Common myeloid progenitor, CD34-positive (primary cell): ENCODE results near the gene USH1C.

ENCODE experiments used
- CTCF ChIA-PET: fragments of 350-600 bp; sonication (Branson Sonifier 250); formaldehyde crosslinking; loops from one replicate; lab custom pipeline; 2021; ENCODE audit warnings: antibody characterized with exemption; lab: Charles Lee
- POLR2A ChIA-PET: fragments of 350-600 bp; sonication (Branson Sonifier 250); formaldehyde crosslinking; loops from one replicate; lab custom pipeline; 2021; ENCODE audit warnings: antibody characterized with exemption; lab: Charles Lee
- DNase-seq, 3 donors: peaks; one replicate each; pipeline versions ENCODE4 v3.0.0 to v3.0.0-alpha.2; 2013
- H3K27ac ChIP-seq, 2 experiments: 1 replicate in 1 of 2; 2 replicates in 1 of 2; pipeline ENCODE4 v1.7.0; 2013; ENCODE audit warnings: inconsistent platforms in 2 of 2, low read length in 2 of 2, mild to moderate bottlenecking in 2 of 2, low read depth in 1 of 2, moderate library complexity in 1 of 2; ENCODE audit not compliant: severe bottlenecking in 2 of 2, insufficient read depth in 1 of 2, poor library complexity in 1 of 2
- H3K27me3 ChIP-seq, 5 experiments: replicated peaks in 2 of 5; 1 replicate in 3 of 5; 2 replicates in 2 of 5; pipeline versions ENCODE4 v1.6.1 to v1.7.0; 2013; ENCODE audit warnings: low read length in 4 of 5, mild to moderate bottlenecking in 2 of 5, moderate library complexity in 2 of 5, inconsistent platforms in 1 of 5; ENCODE audit not compliant: insufficient read depth in 5 of 5, control insufficient read depth in 4 of 5
- H3K36me3 ChIP-seq, 4 experiments: 1 replicate in 2 of 4; 2 replicates in 2 of 4; pipeline versions ENCODE4 v1.6.1 to v1.7.0; 2013; ENCODE audit warnings: low read length in 3 of 4, control low read depth in 1 of 4, mild to moderate bottlenecking in 1 of 4; ENCODE audit not compliant: control insufficient read depth in 4 of 4, insufficient read depth in 4 of 4
- H3K4me1 ChIP-seq, 4 experiments: 1 replicate in 3 of 4; 2 replicates in 1 of 4; pipeline versions ENCODE4 v1.6.1 to v1.7.1; 2013; ENCODE audit warnings: low read length in 3 of 4, mild to moderate bottlenecking in 3 of 4, control low read depth in 1 of 4, inconsistent platforms in 1 of 4, moderate library complexity in 1 of 4; ENCODE audit not compliant: control insufficient read depth in 4 of 4, insufficient read depth in 4 of 4; ENCODE audit errors: control extremely low read depth in 1 of 4
- H3K4me3 ChIP-seq, 7 experiments: 1 replicate in 4 of 7; 2 replicates in 3 of 7; pipeline versions ENCODE4 v1.5.1 to v1.7.0; 2013; ENCODE audit warnings: mild to moderate bottlenecking in 7 of 7, low read length in 6 of 7, moderate library complexity in 6 of 7, inconsistent platforms in 2 of 7, low read depth in 2 of 7, control low read depth in 1 of 7; ENCODE audit not compliant: insufficient read depth in 4 of 7, control insufficient read depth in 1 of 7; ENCODE audit errors: extremely low read depth in 1 of 7
- H3K9me3 ChIP-seq, 5 experiments: 1 replicate in 4 of 5; 2 replicates in 1 of 5; pipeline versions ENCODE4 v1.6.1 to v1.7.1; 2013; ENCODE audit warnings: low read length in 4 of 5, mild to moderate bottlenecking in 2 of 5, inconsistent platforms in 1 of 5, low read depth in 1 of 5, moderate library complexity in 1 of 5; ENCODE audit not compliant: control insufficient read depth in 4 of 5, insufficient read depth in 2 of 5; ENCODE audit errors: control extremely low read depth in 1 of 5
- WGBS: methylation state at CpG from one replicate; pipeline ENCODE4 v1.1.5; 2013; ENCODE audit not compliant: insufficient coverage; 5-methylcytosine and 5-hydroxymethylcytosine counted together

Gene USH1C

GRCh38 chr11:17443926-17444690, 100.1 kb downstream of the USH1C start:
- H3K27me3 ChIP-seq = peaks cover 0 to 7% (median 0%) of the 10 kb centered on the region in 5 experiments
- CTCF ChIA-PET = no interaction called here
- POLR2A ChIA-PET = no interaction called here
- H3K36me3 ChIP-seq = no peaks in the 10 kb centered on the region
- no peak for DNase-seq
- WGBS = no CpG with 5 or more reads among the region's 2 CpGs
- H3K4me3 ChIP-seq = no peak overlapping the region
- H3K27ac ChIP-seq = no peak overlapping the region
- peaks cover 0 to 5% (median 0%) of the 10 kb centered on the region in 5 experiments for H3K9me3 ChIP-seq
- H3K4me1 ChIP-seq = peaks cover 0 to 7% (median 3%) of the 10 kb centered on the region in 4 experiments
